HG02642 (cell line): Measurements from ENCODE around the gene CD2AP.
"Not testable (repeated sequence)": the region's sequence is repeated elsewhere in the genome, so short reads cannot be mapped to it uniquely, and the experiment has no call there.

Experiments used
- ATAC-seq: cut with Tn5 transposase; IDR thresholded peaks from one replicate; pipeline ENCODE4 v1.9.1; 2021; ENCODE audit warnings: mild to moderate bottlenecking; ENCODE audit not compliant: unreplicated experiment, poor library complexity

The CD2AP gene

GRCh38 chr6:47551670-47552069, 74.1 kb downstream of the CD2AP start:
- no peak for ATAC-seq

DNA sequence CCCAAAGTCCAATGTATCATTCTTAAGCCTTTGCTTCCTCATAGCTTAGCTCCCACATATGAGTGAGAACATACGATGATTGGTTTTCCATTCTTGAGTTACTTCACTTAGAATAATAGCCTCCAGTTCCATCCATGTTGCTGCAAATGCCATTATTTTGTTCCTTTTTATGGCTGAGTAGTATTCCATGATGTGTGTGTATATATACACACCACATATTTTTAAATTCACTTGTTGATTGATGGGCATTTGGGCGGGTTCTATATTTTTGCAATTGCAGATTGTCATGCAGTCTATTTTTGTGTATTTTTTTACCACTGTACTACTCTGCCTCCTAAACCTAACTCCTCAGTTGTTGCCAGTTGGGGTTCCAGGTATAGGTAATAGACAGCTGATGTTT, 74.7 kb downstream of the CD2AP start:
- ATAC-seq, result no peak

GRCh38 chr6:47553243-47553642, 75.7 kb downstream of the CD2AP start:
- ATAC-seq, result not testable (repeated sequence)

DNA sequence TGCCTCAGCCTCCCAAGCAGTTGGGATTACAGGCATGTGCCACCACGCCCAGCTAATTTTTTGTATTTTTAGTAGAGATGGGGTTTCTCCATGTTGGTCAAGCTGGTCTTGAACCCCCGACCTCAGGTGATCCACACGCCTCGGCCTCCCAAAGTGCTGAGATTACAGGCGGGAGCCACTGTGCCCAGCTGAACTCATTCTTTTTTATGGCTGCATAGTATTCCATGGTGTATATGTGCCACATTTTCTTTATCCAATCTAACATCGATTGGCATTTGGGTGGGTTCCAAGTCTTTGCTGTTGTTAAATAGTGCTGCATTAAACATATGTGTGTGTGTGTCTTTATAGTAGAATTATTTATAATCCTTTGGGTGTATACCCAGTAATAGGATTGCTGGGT, 78.9 kb downstream of the CD2AP start:
- not testable (repeated sequence) for ATAC-seq

- ATAC-seq, result no peak
These were observed 85.6 kb downstream of the CD2AP start for GRCh38 chr6:47563162-47563561.

- not testable (repeated sequence) for ATAC-seq
These were observed 89.0 kb downstream of the CD2AP start for GRCh38 chr6:47566602-47567001.

DNA sequence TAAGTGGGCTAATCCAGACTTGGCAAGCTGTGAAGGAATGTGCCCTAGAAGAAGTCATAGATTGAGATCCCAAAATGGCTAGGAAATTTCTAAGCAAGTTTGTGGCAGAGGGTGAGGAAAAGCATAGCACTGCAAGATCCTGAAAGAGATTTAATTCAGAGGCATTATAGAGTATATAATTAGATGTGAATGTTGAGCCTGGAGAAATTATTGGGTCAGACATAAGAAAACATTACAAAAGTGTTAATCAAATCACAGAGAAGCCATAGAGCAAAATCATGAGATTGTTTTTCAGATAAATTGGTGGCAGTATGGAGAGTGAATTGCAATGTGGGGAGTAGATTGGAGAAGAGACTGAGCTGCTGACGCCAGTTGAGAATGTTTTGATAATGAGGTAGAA, 90.0 kb downstream of the CD2AP start:
- no peak for ATAC-seq

- no peak for ATAC-seq
These were observed 93.9 kb downstream of the CD2AP start for GRCh38 chr6:47571488-47571887.

GRCh38 chr6:47573109-47573508, 95.5 kb downstream of the CD2AP start:
- ATAC-seq, result no peak

DNA sequence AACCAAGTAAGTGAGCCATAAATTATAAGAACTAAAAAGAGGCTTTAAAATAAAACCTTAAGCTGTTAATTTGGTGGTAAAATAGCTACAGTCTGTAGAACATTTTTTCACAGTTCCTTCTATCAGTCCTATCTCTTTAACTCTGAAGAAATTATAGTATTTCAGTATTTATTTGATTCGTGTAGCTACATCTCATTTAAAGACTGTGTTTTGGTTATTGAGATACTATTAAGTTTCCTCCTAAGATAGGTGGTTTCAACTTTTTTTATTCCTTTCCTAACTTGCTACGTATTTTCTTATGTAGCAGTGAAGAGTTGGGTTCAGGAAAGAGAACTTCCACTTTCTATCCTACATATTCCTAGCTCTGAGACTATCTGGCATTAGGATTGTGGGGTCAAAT, 97.2 kb downstream of the CD2AP start:
- no peak for ATAC-seq

GRCh38 chr6:47579040-47579439, 101.5 kb downstream of the CD2AP start:
- no peak for ATAC-seq

- ATAC-seq, result peak; percentile 72
These were observed 104.0 kb downstream of the CD2AP start for GRCh38 chr6:47581591-47581990.

- ATAC-seq, result no peak
These were observed 109.9 kb downstream of the CD2AP start for GRCh38 chr6:47587493-47587892.

- no peak for ATAC-seq
These were observed 114.7 kb downstream of the CD2AP start for GRCh38 chr6:47592131-47592840.

GRCh38 chr6:47593979-47594378, 116.4 kb downstream of the CD2AP start:
- no peak for ATAC-seq

DNA sequence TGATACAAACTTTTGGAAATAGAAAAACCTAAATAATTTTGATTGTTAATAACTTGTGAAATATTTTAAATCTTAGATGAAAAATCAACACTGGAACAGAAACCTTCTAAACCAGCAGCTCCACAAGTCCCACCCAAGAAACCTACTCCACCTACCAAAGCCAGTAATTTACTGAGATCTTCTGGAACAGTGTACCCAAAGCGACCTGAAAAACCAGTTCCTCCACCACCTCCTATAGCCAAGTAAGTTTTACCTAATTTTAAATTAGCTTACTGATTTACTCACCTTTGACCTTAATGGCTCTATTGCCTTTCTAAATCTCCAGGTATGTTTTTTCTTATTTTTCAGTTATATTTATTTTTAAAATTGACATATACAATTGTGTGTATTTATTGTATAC, 118.2 kb downstream of the CD2AP start:
- ATAC-seq, result no peak

GRCh38 chr6:47598367-47598766, 120.8 kb downstream of the CD2AP start:
- ATAC-seq, result no peak

DNA sequence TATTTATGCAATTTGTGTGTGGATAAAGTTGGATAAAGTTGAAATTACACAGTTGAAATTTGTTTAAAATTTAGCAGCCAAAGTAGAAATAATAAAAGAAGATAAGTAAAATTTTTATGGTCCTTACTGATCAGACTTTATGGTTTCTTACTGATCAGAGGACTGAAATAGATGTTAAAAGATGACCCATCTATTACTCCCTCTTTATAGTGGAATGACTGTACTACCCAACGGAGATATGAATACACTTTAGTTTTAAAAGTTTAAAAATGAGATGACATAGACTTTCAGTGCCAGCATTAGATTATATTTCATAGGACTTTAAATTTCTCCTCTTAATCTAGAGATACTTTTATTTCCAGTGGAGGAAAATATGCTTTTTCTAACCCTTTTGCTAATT, 121.9 kb downstream of the CD2AP start:
- ATAC-seq, result no peak

DNA sequence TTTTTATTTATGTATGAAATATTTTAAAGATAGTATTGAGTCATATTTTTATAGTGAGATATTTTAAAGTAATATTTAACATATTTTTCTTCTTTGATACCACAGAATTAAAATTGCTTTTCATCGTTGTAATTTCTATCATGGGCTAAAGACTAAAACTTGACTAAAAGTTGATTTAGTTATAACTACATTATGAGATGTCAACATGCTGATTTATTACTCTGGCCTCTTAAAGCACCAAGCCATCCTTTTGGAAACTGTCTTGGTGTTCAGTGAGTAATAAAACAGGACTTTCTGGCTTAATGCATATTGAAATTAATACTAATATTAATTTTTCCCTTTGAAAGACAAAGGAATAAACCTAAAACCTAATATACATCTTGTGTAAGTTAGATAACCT, 125.6 kb downstream of the CD2AP start:
- no peak for ATAC-seq

GRCh38 chr6:47603995-47604394, 126.4 kb downstream of the CD2AP start:
- ATAC-seq, result no peak

GRCh38 chr6:47621838-47622449, 144.4 kb downstream of the CD2AP start:
- no peak for ATAC-seq

DNA sequence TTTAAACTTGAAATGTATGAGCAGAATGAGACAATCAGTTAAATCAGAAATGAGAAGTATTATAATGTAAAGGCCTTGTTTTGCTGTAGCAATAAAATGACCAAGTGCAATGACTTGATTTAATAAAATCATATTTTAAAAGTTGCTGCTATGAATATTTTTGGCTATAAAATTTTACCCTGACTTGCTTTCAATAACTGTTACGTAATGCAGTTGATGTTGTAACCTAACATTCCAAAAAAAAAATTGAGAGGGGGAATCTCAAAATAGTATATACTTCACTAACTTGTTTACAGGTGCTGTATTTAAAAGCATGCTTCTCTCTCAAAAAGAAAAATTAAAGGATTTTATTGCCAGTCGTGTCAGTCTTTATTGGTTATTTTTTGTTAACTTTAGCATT, 149.2 kb downstream of the CD2AP start:
- ATAC-seq, result no peak
